ENCODE data around the gene DIAPH3.

DNA sequence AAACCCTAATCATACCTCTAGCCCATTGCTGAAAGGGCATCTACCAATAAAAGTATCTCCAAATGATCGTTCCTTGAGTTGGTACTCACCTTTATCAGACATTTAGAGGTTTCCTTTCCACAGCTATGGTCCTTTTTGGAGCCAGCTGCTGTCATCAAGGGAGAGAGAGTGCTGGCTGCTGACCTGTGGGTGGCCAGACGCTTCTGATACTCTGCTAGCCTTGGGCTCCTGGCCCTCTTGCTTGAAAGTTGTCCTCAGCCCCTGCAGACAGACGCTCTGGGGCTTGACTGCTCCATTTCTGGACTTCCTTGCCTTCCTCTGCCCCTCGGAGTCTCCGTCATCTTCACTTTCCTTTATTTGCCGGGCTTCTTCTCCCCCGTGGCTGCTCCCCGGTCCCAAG is 499.1 kb downstream of the DIAPH3 start:
- no peak for TF ChIP-seq POLR2A (IDR thresholded peaks at IDR 0.05)
- TF ChIP-seq, protein P1, sequence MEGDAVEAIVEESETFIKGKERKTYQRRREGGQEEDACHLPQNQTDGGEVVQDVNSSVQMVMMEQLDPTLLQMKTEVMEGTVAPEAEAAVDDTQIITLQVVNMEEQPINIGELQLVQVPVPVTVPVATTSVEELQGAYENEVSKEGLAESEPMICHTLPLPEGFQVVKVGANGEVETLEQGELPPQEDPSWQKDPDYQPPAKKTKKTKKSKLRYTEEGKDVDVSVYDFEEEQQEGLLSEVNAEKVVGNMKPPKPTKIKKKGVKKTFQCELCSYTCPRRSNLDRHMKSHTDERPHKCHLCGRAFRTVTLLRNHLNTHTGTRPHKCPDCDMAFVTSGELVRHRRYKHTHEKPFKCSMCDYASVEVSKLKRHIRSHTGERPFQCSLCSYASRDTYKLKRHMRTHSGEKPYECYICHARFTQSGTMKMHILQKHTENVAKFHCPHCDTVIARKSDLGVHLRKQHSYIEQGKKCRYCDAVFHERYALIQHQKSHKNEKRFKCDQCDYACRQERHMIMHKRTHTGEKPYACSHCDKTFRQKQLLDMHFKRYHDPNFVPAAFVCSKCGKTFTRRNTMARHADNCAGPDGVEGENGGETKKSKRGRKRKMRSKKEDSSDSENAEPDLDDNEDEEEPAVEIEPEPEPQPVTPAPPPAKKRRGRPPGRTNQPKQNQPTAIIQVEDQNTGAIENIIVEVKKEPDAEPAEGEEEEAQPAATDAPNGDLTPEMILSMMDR (IDR thresholded peaks at IDR 0.05): no peak
